ENCODE results near the gene USP6NL. TPM values are rescaled to one million over a fixed set of nuclear protein-coding genes. Genes with fewer than 3 reads are reported as not detected.
A peak's percentile ranks its signal among the peaks of the same experiment; 100 is the strongest.

USP6NL gene
- total and polyA plus RNA-seq, 10 of the 15 experiments (the other 5 are each of a cell fraction or from before 2014, with no cell fraction given) = 4.0 to 27.7 (median 18.2) TPM

DNA sequence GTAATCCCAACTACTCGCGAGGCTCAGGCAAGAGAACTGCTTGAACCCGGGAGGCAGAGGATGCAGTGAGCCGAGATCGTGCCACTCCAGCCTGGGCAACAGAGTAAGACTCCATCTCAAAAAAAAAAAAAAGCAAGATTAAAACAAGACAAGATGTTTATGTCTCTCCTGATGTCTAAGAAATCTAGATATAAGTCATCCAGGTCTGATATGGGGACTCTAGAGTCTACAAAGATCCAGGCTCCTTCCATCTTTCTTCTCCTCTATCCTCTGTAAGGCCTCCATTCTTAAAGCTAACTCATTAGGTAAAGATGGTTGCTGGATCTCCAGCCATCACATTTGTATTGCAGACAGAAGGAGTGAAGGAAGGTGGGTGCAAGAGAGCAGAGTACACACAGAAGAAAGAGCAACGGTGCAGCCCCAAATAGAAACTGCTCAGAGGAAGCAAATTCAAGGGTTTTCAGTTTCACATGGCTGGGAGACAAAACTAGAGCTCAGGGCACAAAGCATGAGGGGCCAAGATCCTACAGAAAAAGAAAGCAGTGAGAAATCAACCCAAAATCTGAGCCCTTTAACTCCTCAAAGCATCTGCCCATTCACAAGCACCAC lies 57.6 kb downstream of the USP6NL start:
- intact Hi-C loops (cut with micrococcal nuclease; ENCODE audit: unreplicated experiment) = loop anchor here (2.0 kb wide), 1 partner anchor 55 kb away; no protein-coding TSS in a partner anchor
- Histone ChIP-seq H3K9ac (ENCODE audit: control insufficient read depth, insufficient read depth, low read length) (peak overlapping the region; percentile 75), H4K20me1 (ENCODE audit: control insufficient read depth, insufficient read depth) (no peaks in the 10 kb centered on the region), H3K27me3 (replicated peaks in 1 of 2; ENCODE audit: control insufficient read depth in 2 of 2, insufficient read depth in 2 of 2, low read length in 1 of 2) (no peaks in the 10 kb centered on the region), H3K36me3 (ENCODE audit: control insufficient read depth in 2 of 2, insufficient read depth in 2 of 2, low read length in 1 of 2) (peaks cover 0 to 4% of the 10 kb centered on the region in 2 experiments; a peak in 1 of 4 replicates), H3K79me2 (ENCODE audit: control insufficient read depth, insufficient read depth, low read length) (peaks cover 85% of the 10 kb centered on the region), H3K4me1 (ENCODE audit: control insufficient read depth, insufficient read depth, low read length) (peaks cover 52% of the 10 kb centered on the region), H2AFZ (ENCODE audit: control insufficient read depth, low read depth, low read length) (no peak overlapping the region), H3K9me3 (replicated peaks; ENCODE audit: control insufficient read depth, insufficient read depth, low read length) (no peaks in the 10 kb centered on the region; the same call in 1 of the 3 replicates), H3K4me3 (peak overlapping the region; percentile 57), H3K4me2 (ENCODE audit: control insufficient read depth, insufficient read depth) (peak overlapping the region; percentile 86), H3K27ac (ENCODE audit: control insufficient read depth, insufficient read depth) (peak overlapping the region; percentile 93)
- POLR2A ChIA-PET = interaction anchor here (0.6 to 1.3 kb wide), 9 partner anchors 20 to 145 kb away, joined by 3 to 5 read pairs (median 3); no protein-coding TSS in a partner anchor
- FAIRE-seq (peak; percentile 93), DNase-seq (ENCODE audit: low read depth, low spot score) (peak; percentile 87), ATAC-seq (peak; percentile 95)
- WGBS (ENCODE audit: insufficient coverage, insufficient replicate concordance, low lambda C conversion rate, missing lambda C conversion rate) = 30% methylated on average over 6 of the region's 6 CpGs
- SMC1A ChIA-PET (ENCODE audit: uncharacterized antibody, unreplicated experiment) = interaction anchor here (0.6 to 2.6 kb wide), 24 partner anchors 12 to 204 kb away, joined by 3 to 25 read pairs (median 4); no protein-coding TSS in a partner anchor
- CTCF ChIA-PET = interaction anchor here (0.6 to 2.2 kb wide), 12 partner anchors 15 to 145 kb away, joined by 3 to 7 read pairs (median 3); no protein-coding TSS in a partner anchor
- in situ Hi-C loops (cut with MboI) = no loop called here
- RAD21 ChIA-PET (ENCODE audit: unreplicated experiment) = interaction anchor here (0.8 to 1.9 kb wide), 19 partner anchors 14 to 200 kb away, joined by 3 to 30 read pairs (median 4); no protein-coding TSS in a partner anchor
- no TSS peak for BruUV-seq (replicated peaks)
- TF ChIP-seq KLF5 (IDR thresholded peaks at IDR 0.05; ENCODE audit: partially characterized antibody) = no peak
- TF ChIP-seq, protein P1, sequence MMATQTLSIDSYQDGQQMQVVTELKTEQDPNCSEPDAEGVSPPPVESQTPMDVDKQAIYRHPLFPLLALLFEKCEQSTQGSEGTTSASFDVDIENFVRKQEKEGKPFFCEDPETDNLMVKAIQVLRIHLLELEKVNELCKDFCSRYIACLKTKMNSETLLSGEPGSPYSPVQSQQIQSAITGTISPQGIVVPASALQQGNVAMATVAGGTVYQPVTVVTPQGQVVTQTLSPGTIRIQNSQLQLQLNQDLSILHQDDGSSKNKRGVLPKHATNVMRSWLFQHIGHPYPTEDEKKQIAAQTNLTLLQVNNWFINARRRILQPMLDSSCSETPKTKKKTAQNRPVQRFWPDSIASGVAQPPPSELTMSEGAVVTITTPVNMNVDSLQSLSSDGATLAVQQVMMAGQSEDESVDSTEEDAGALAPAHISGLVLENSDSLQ (IDR thresholded peaks at IDR 0.05) = no peak
- TF ChIP-seq MTA3 (IDR thresholded peaks at IDR 0.05; ENCODE audit: borderline replicate concordance, low read length) = no peak
- peak; percentile 91 for TF ChIP-seq CBX5 (IDR thresholded peaks at IDR 0.05; ENCODE audit: low read depth)
- no peak for TF ChIP-seq MXI1 (IDR thresholded peaks at IDR 0.05; ENCODE audit: low read depth, low read length)
- TF ChIP-seq LARP7 (IDR thresholded peaks at IDR 0.05) = no peak
- TF ChIP-seq SUZ12 (IDR thresholded peaks at IDR 0.05; ENCODE audit: unreplicated experiment) = no peak
- TF ChIP-seq MTA2 (IDR thresholded peaks at IDR 0.05; ENCODE audit: low read depth) = no peak
- TF ChIP-seq FOS (IDR thresholded peaks at IDR 0.05; ENCODE audit: borderline replicate concordance, extremely low read depth, insufficient read length) = no peak
- no peak for TF ChIP-seq ATF7 (IDR thresholded peaks at IDR 0.05; ENCODE audit: low read depth)
- TF ChIP-seq, protein P2, sequence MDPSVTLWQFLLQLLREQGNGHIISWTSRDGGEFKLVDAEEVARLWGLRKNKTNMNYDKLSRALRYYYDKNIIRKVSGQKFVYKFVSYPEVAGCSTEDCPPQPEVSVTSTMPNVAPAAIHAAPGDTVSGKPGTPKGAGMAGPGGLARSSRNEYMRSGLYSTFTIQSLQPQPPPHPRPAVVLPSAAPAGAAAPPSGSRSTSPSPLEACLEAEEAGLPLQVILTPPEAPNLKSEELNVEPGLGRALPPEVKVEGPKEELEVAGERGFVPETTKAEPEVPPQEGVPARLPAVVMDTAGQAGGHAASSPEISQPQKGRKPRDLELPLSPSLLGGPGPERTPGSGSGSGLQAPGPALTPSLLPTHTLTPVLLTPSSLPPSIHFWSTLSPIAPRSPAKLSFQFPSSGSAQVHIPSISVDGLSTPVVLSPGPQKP (IDR thresholded peaks at IDR 0.05; ENCODE audit: low read depth, low read length) = no peak
- no peak for TF ChIP-seq PAX5 (IDR thresholded peaks at IDR 0.05; ENCODE audit: borderline replicate concordance, low read depth, low read length)
- no peak for TF ChIP-seq STAT3 (IDR thresholded peaks at IDR 0.05; ENCODE audit: low read depth, low read length)
- no peak for TF ChIP-seq RAD51 (IDR thresholded peaks at IDR 0.05)
- TF ChIP-seq TBL1XR1 (IDR thresholded peaks at IDR 0.05; ENCODE audit: low read depth, low read length) = 0 out of 2 replicates have a peak, but pooled peaks have one; percentile 32
- TF ChIP-seq, protein P3, sequence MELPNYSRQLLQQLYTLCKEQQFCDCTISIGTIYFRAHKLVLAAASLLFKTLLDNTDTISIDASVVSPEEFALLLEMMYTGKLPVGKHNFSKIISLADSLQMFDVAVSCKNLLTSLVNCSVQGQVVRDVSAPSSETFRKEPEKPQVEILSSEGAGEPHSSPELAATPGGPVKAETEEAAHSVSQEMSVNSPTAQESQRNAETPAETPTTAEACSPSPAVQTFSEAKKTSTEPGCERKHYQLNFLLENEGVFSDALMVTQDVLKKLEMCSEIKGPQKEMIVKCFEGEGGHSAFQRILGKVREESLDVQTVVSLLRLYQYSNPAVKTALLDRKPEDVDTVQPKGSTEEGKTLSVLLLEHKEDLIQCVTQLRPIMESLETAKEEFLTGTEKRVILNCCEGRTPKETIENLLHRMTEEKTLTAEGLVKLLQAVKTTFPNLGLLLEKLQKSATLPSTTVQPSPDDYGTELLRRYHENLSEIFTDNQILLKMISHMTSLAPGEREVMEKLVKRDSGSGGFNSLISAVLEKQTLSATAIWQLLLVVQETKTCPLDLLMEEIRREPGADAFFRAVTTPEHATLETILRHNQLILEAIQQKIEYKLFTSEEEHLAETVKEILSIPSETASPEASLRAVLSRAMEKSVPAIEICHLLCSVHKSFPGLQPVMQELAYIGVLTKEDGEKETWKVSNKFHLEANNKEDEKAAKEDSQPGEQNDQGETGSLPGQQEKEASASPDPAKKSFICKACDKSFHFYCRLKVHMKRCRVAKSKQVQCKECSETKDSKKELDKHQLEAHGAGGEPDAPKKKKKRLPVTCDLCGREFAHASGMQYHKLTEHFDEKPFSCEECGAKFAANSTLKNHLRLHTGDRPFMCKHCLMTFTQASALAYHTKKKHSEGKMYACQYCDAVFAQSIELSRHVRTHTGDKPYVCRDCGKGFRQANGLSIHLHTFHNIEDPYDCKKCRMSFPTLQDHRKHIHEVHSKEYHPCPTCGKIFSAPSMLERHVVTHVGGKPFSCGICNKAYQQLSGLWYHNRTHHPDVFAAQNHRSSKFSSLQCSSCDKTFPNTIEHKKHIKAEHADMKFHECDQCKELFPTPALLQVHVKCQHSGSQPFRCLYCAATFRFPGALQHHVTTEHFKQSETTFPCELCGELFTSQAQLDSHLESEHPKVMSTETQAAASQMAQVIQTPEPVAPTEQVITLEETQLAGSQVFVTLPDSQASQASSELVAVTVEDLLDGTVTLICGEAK (IDR thresholded peaks at IDR 0.05; ENCODE audit: borderline replicate concordance) = no peak
- TF ChIP-seq IKZF1 (conservative IDR thresholded peaks at IDR 0.05) = 0 out of 2 replicates have a peak, but pooled peaks have one; percentile 18
- no peak for TF ChIP-seq NRF1 (conservative IDR thresholded peaks at IDR 0.05; ENCODE audit: low read depth, low read length)

Measured in GM12878 (cell line).